ENCODE results near the gene GSTA5. TPM values are rescaled to one million over a fixed set of nuclear protein-coding genes. Genes with fewer than 3 reads are reported as not detected.
"Not testable (repeated sequence)": the region's sequence is repeated elsewhere in the genome, so short reads cannot be mapped to it uniquely, and the experiment has no call there.

Gene GSTA5
- total RNA-seq, 1 donor from 2014 or later = not detected

DNA sequence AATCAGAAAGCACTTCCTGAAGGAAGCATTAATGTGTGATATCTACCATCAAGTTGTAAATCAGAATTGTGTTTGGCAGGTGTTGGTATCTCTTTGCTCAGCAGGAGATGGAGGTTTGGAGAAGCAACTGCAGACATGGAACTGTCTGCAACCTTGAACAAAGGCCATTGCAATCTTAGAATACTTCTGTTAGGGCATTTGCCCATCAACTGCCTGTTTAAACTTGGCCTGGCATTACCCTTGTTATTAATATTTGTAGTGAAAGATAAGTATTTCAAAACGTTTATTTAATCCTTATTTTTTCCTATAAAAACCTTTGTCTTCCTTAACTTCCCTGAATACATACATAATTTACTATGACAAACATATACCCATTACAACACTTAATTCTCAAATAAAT is 14.1 kb downstream of the GSTA5 start:
- TF ChIP-seq CTCF (IDR thresholded peaks at IDR 0.05; ENCODE audit: unreplicated experiment) = no peak
- no peak overlapping the region for H3K4me3 Mint-ChIP-seq (ENCODE audit: low read depth)
- H3K27me3 Mint-ChIP-seq = no peaks in the 10 kb centered on the region
- peaks cover 3% of the 10 kb centered on the region for H3K4me1 Mint-ChIP-seq (ENCODE audit: low read depth)
- H3K9me3 Mint-ChIP-seq (ENCODE audit: low read depth) = peaks cover 9% of the 10 kb centered on the region
- no peaks in the 10 kb centered on the region for H3K36me3 Mint-ChIP-seq (ENCODE audit: insufficient read depth)
- DNase-seq (ENCODE audit: low spot score, unreplicated experiment) = no peak
- no peak overlapping the region for H3K27ac Mint-ChIP-seq

- H3K4me3 Mint-ChIP-seq (ENCODE audit: low read depth); H3K36me3 Mint-ChIP-seq (ENCODE audit: insufficient read depth); H3K4me1 Mint-ChIP-seq (ENCODE audit: low read depth); H3K9me3 Mint-ChIP-seq (ENCODE audit: low read depth); H3K27me3 Mint-ChIP-seq; DNase-seq (ENCODE audit: low spot score, unreplicated experiment): not testable (repeated sequence)
- H3K27ac Mint-ChIP-seq = peak overlapping the region; percentile 35
These were observed 14.6 kb downstream of the GSTA5 start for GRCh38 chr6:52825900-52826459.

DNA sequence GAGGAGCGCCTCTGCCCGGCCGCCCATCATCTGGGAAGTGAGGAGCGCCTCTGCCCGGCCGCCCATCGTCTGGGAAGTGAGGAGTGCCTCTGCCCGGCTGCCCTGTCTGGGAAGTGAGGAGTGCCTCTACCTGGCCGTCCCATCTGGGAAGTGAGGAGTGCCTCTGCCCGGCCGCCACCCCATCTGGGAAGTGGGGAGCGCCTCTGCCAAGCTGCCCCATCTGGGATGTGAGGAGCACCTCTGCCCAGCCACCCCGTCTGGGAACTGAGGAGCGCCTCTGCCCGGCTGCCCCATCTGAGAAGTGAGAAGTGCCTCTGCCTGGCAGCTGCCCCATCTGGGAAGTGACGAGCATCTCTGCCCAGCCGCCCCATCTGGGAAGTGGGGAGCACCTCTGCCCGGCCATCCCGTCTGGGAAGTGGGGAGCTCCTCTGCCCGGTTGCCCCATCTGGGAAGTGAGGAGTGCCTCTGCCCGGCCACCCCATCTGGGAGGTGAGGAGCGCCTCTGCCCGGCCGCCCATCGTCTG is 15.3 kb downstream of the GSTA5 start:
- not testable (repeated sequence) for DNase-seq (ENCODE audit: low spot score, unreplicated experiment); H3K27ac Mint-ChIP-seq; H3K4me1 Mint-ChIP-seq (ENCODE audit: low read depth); H3K4me3 Mint-ChIP-seq (ENCODE audit: low read depth); H3K27me3 Mint-ChIP-seq; H3K36me3 Mint-ChIP-seq (ENCODE audit: insufficient read depth)
- H3K9me3 Mint-ChIP-seq (ENCODE audit: low read depth) = peaks cover 11% of the 10 kb centered on the region

- Mint-ChIP-seq H3K4me3 (ENCODE audit: low read depth) (no peak overlapping the region), H3K9me3 (ENCODE audit: low read depth) (peaks cover 11% of the 10 kb centered on the region), H3K27me3 (no peaks in the 10 kb centered on the region), H3K27ac (no peak overlapping the region), H3K4me1 (ENCODE audit: low read depth) (peaks cover 3% of the 10 kb centered on the region), H3K36me3 (ENCODE audit: insufficient read depth) (no peaks in the 10 kb centered on the region)
- TF ChIP-seq CTCF (IDR thresholded peaks at IDR 0.05; ENCODE audit: unreplicated experiment) = no peak
- no peak for DNase-seq (ENCODE audit: low spot score, unreplicated experiment)
These were observed 18.8 kb downstream of the GSTA5 start for GRCh38 chr6:52821842-52822241.

GRCh38 chr6:52820198-52820597 is 20.4 kb downstream of the GSTA5 start:
- Mint-ChIP-seq H3K27ac (no peak overlapping the region), H3K4me1 (ENCODE audit: low read depth) (no peaks in the 10 kb centered on the region), H3K4me3 (ENCODE audit: low read depth) (no peak overlapping the region), H3K27me3 (no peaks in the 10 kb centered on the region), H3K9me3 (ENCODE audit: low read depth) (peaks cover 11% of the 10 kb centered on the region), H3K36me3 (ENCODE audit: insufficient read depth) (no peaks in the 10 kb centered on the region)
- TF ChIP-seq CTCF (IDR thresholded peaks at IDR 0.05; ENCODE audit: unreplicated experiment) = no peak
- no peak for DNase-seq (ENCODE audit: low spot score, unreplicated experiment)

DNA sequence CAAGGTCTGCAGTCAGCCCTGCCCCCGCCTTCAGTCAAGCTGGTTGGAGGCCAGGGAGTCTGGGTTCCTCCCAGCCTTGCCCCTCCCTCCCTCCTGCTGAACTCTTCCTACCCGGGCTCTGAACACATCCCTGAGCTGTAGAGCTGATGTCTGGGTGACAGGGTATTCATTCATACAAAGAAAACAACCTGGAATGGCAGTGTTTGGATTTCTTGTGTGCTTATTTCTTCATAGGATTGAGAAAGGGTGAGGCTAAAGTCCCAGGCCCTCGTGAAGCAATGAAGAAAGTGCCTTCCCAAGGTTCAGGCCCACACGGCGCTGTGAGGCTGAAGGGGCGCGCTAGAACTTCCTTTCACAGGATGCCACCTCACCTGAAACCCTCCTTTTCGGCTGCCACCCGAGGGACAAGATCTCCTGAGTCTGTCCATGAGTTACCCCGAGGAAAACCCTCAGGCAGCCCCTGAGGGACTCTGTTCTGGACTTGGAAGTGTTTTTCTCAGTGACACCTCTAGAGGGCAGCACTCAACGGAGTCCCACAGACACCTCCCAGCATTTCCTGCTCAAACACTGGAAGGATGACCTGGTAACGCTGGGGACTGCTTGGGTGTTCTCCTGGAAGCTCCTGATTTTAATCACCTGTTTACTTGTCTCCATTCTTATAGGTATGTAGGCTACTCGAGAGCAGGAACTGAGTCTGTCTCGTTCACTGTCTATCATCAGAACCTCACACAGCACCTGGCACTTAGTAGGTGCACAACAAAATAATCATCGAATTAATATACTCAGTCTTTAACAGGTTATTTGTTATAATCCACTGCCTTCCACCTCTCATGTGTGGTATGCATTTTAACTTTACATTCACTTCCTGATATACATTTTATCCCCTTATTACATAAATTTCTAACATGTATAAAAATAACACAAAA is 25.2 kb downstream of the GSTA5 start:
- H3K27ac Mint-ChIP-seq = no peak overlapping the region
- H3K4me3 Mint-ChIP-seq (ENCODE audit: low read depth) = no peak overlapping the region
- no peaks in the 10 kb centered on the region for H3K36me3 Mint-ChIP-seq (ENCODE audit: insufficient read depth)
- H3K27me3 Mint-ChIP-seq = no peaks in the 10 kb centered on the region
- DNase-seq (ENCODE audit: low spot score, unreplicated experiment) = peak; percentile 34
- no peaks in the 10 kb centered on the region for H3K4me1 Mint-ChIP-seq (ENCODE audit: low read depth)
- TF ChIP-seq CTCF (IDR thresholded peaks at IDR 0.05; ENCODE audit: unreplicated experiment) = peak; percentile 67
- no peaks in the 10 kb centered on the region for H3K9me3 Mint-ChIP-seq (ENCODE audit: low read depth)

DNA sequence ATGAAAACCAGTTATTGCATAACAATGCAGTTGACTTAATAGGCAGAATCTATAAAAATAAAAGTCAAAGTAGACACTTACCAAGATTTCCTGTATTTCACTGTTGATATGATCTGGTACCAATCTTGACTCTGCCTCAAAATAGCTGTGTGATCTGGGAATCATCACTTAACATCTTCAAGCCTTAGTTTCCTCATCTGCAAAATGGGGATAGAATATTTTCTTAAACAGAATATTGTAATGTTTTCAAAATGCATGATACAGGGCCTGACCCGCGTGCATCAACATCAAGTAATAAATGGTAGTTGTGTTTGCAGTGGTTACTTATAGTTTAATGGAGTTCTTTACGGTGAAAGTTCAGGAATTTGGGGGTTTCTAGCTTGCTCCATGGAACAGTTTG is 26.1 kb downstream of the GSTA5 start:
- not testable (repeated sequence) for H3K36me3 Mint-ChIP-seq (ENCODE audit: insufficient read depth); H3K27ac Mint-ChIP-seq; H3K4me1 Mint-ChIP-seq (ENCODE audit: low read depth); H3K27me3 Mint-ChIP-seq; DNase-seq (ENCODE audit: low spot score, unreplicated experiment); H3K9me3 Mint-ChIP-seq (ENCODE audit: low read depth); H3K4me3 Mint-ChIP-seq (ENCODE audit: low read depth)

DNA sequence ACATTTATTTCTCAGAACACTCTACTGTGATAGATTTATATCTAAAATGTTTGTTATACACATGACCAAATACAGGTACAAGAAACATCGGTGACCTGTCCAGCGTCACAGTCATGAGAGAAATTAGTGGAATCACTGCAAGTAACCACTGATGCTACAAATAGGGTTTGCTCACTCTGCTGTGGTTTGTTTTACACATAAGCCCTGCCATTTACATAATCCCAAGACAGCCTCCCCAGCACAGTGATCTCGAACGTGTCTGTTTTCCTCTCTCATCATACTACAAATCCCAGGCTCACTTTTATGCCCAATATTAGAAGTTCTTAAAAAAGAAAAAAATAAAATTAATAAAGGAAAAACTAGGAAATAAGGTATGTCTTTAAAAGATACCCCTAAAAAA is 30.8 kb downstream of the GSTA5 start:
- not testable (repeated sequence) for H3K4me3 Mint-ChIP-seq (ENCODE audit: low read depth); H3K27ac Mint-ChIP-seq; H3K27me3 Mint-ChIP-seq; H3K36me3 Mint-ChIP-seq (ENCODE audit: insufficient read depth); DNase-seq (ENCODE audit: low spot score, unreplicated experiment); H3K4me1 Mint-ChIP-seq (ENCODE audit: low read depth); H3K9me3 Mint-ChIP-seq (ENCODE audit: low read depth)
